K562 (cell line): ENCODE measurements around the gene ACACB. TPM values are rescaled to one million over a fixed set of nuclear protein-coding genes. Genes with fewer than 3 reads are reported as not detected.

ENCODE experiments used
- ATAC-seq: fragments of 200-7000 bp; cut with Tn5 transposase; 3 replicates; pipeline ENCODE4 v1.9.1; 2020; ENCODE audit warnings: moderate library complexity
- BruUV-seq: library from RNA; stranded (reverse); fragments of 400-500 nt; replicated peaks from 2 replicates; lab custom pipeline; 2021; lab: Mats Ljungman, UMichigan
- CTCF ChIA-PET: fragments of 300-600 bp; formaldehyde crosslinking; extraction: SDS; loops from one replicate; lab custom pipeline; 2021; ENCODE audit warnings: low intra/inter-chr PET ratio; lab: Yijun Ruan, JAX
- POLR2A ChIA-PET: fragments of 300-600, 350-650 bp; sonication (Branson Sonifier 250); formaldehyde crosslinking; extraction: SDS; loops from one replicate; lab custom pipeline; 2021; ENCODE audit warnings: antibody characterized with exemption, inconsistent platforms; lab: Yijun Ruan, JAX
- DNase-seq, 4 experiments: peaks; one replicate each; pipeline versions ENCODE4 v3.0.0 to v3.0.0-alpha.2; 2011 to 2018; ENCODE audit warnings: low spot score in 3 of 4, mixed read lengths in 3 of 4; ENCODE audit errors: extremely low read depth in 1 of 4
- FAIRE-seq: peaks from 2 replicates; lab custom pipeline; 2011; peaks lifted over from hg19 to GRCh38; lab: Jason Lieb, UNC
- H2AFZ ChIP-seq: 2 replicates; pipeline ENCODE4 v1.6.0; 2011; ENCODE audit warnings: low read depth, low read length, control low read depth, inconsistent platforms
- H3K27ac ChIP-seq: fragments of 200-600 bp; 3 replicates; pipeline ENCODE4 v1.8.0; 2011; ENCODE audit warnings: low read depth, mild to moderate bottlenecking, control low read depth, inconsistent platforms, low read length, moderate library complexity, mixed read lengths; ENCODE audit errors: extremely low read depth
- H3K27me3 ChIP-seq, 2 experiments: fragments of 300-600 bp in 1 of 2; 2 replicates in 1 of 2; 3 replicates in 1 of 2; pipeline versions ENCODE4 v1.6.0 to v1.8.0; 2011; ENCODE audit warnings: inconsistent platforms in 2 of 2, low read length in 2 of 2, mild to moderate bottlenecking in 1 of 2, mixed read lengths in 1 of 2, moderate library complexity in 1 of 2; ENCODE audit not compliant: control insufficient read depth in 2 of 2, insufficient read depth in 2 of 2
- H3K36me3 ChIP-seq: fragments of 300-600 bp; 3 replicates; pipeline ENCODE4 v1.8.0; 2011; ENCODE audit warnings: mild to moderate bottlenecking, low read length, inconsistent platforms; ENCODE audit not compliant: control insufficient read depth, insufficient read depth
- H3K4me1 ChIP-seq, 2 experiments: fragments of 200-600 bp in 1 of 2; replicated peaks in 1 of 2; 2 replicates in 1 of 2; 3 replicates in 1 of 2; pipeline versions ENCODE4 v1.5.1 to v1.8.0; 2011; ENCODE audit warnings: inconsistent platforms in 2 of 2, low read length in 2 of 2, mild to moderate bottlenecking in 1 of 2, mixed read lengths in 1 of 2, moderate library complexity in 1 of 2; ENCODE audit not compliant: control insufficient read depth in 2 of 2, insufficient read depth in 2 of 2
- H3K4me2 ChIP-seq: 2 replicates; pipeline ENCODE4 v1.6.1; 2011; ENCODE audit warnings: low read length, control low read depth, inconsistent platforms, mixed read lengths; ENCODE audit not compliant: insufficient read depth
- H3K4me3 ChIP-seq: fragments of 200-600 bp; sonication (generic), shearing (Covaris generic); 2 replicates; pipeline ENCODE4 v1.5.1; 2016; ENCODE audit warnings: control low read depth, inconsistent platforms
- H3K79me2 ChIP-seq: fragments of 200-600 bp; 3 replicates; pipeline ENCODE4 v1.8.0; 2011; ENCODE audit warnings: low read length, inconsistent platforms; ENCODE audit not compliant: control insufficient read depth, insufficient read depth
- H3K9ac ChIP-seq, 2 experiments: 2 replicates each; pipeline versions ENCODE4 v1.6.0 to v1.6.1; 2011; ENCODE audit warnings: low read depth in 2 of 2, low read length in 2 of 2, control low read depth in 1 of 2, inconsistent platforms in 1 of 2, mild to moderate bottlenecking in 1 of 2, mixed read lengths in 1 of 2; ENCODE audit not compliant: insufficient read depth in 1 of 2
- H3K9me1 ChIP-seq: one replicate; pipeline ENCODE4 v1.6.0; 2011; ENCODE audit warnings: inconsistent platforms, mild to moderate bottlenecking, low read length, moderate library complexity; ENCODE audit not compliant: control insufficient read depth, insufficient read depth
- H3K9me3 ChIP-seq: replicated peaks from 2 replicates; pipeline ENCODE4 v1.5.1; 2011; ENCODE audit warnings: low read depth, low read length, inconsistent platforms; ENCODE audit not compliant: control insufficient read depth, insufficient read depth
- H4K20me1 ChIP-seq: replicated peaks from 2 replicates; pipeline ENCODE4 v1.6.1; 2011; ENCODE audit warnings: low read length, inconsistent platforms, mixed read lengths; ENCODE audit not compliant: control insufficient read depth, insufficient read depth
- HLTF ChIP-seq: fragments of 450-650 bp; IDR thresholded peaks from 2 replicates; pipeline ENCODE4 v1.6.1; 2016
- PCBP1 ChIP-seq: fragments of 200-400 bp; formaldehyde crosslinking; IDR thresholded peaks from 2 replicates; pipeline ENCODE4 v1.6.1; 2018; ENCODE audit warnings: mild to moderate bottlenecking, low read depth, low read length; ENCODE audit not compliant: poor library complexity, severe bottlenecking
- WGBS: fragments of 100-300 bp; shearing (Covaris generic); methylation state at CpG from one replicate; pipeline ENCODE4 v1.1.6; 2016; ENCODE audit warnings: low coverage, mixed read lengths; ENCODE audit not compliant: insufficient coverage; ENCODE audit errors: missing lambda C conversion rate; 5-methylcytosine and 5-hydroxymethylcytosine counted together
- in situ Hi-C: fragments of 300-500 bp; cut with MboI; formaldehyde crosslinking; loops from 4 replicates; pipeline ENCODE4 v1.15.0; 2018; ENCODE audit warnings: inconsistent platforms, mixed read lengths
- intact Hi-C: fragments of 100-400 bp; cut with micrococcal nuclease; formaldehyde crosslinking; loops from 2 replicates; pipeline ENCODE4 v1.14.2; 2022
- polyA plus RNA-seq, 8 experiments: library from polyadenylated mRNA; depleted of rRNA in 4 of 8; stranded (reverse) in 5 of 8; unstranded in 3 of 8; fragments of >200 nt; fragmentation: Nextera tagmentation in 2 of 8; fragmentation: Illumina TruSeq in 1 of 8; extraction: Ambion mirVana in 2 of 8; extraction: Trizol in 1 of 8; gene quantifications; 2 replicates each; pipeline versions ENCODE4 v1.2.1 to v1.2.3, GENCODE V29; 2011 to 2014; ENCODE audit warnings: inconsistent platforms in 1 of 8, missing spikeins in 1 of 8
- total RNA-seq, 7 experiments: library from RNA; depleted of rRNA in 6 of 7; stranded (reverse); fragments of >200 nt in 6 of 7; fragmentation: Illumina TruSeq in 2 of 7; extraction: Trizol in 2 of 7; gene quantifications; 2 replicates each; pipeline versions ENCODE4 v1.2.1 to v1.2.3, GENCODE V29; 2011 to 2021; ENCODE audit warnings: low replicate concordance in 1 of 7
- TF ChIP-seq, protein P1 (sequence below): fragments of 250-450 bp; sonication (Bioruptor Pico); IDR thresholded peaks from 2 replicates; pipeline ENCODE4 v1.8.0; 2021; ENCODE audit warnings: mild to moderate bottlenecking, moderate library complexity
- TF ChIP-seq, protein P2 (sequence below): fragments of 450-650 bp; IDR thresholded peaks from 2 replicates; pipeline ENCODE4 v1.7.0; 2016; ENCODE audit warnings: borderline replicate concordance

Gene ACACB
- total and polyA plus RNA-seq, 9 of the 15 experiments (the other 6 are each of a cell fraction or from before 2014, with no cell fraction given): 0.10 to 2.5 (median 0.83) TPM

DNA sequence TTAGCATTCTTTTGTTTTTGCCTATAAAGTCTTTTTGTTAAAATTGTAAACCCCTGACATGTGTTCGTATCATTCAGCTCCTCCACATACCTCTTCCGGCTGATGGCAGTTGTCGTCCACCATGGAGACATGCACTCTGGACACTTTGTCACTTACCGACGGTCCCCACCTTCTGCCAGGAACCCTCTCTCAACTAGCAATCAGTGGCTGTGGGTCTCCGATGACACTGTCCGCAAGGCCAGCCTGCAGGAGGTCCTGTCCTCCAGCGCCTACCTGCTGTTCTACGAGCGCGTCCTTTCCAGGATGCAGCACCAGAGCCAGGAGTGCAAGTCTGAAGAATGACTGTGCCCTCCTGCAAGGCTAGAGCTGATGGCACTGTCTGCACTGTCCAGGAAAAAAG lies 30.8 kb upstream of the ACACB start:
- Histone ChIP-seq H3K4me2 (no peak overlapping the region), H4K20me1 (no peaks in the 10 kb centered on the region), H3K9ac (peak overlapping the region in 1 of 2 experiments; percentile 61; a peak in 1 of 4 replicates), H3K79me2 (peaks cover 3% of the 10 kb centered on the region; the same call in 1 of the 3 replicates), H3K36me3 (peaks cover 61% of the 10 kb centered on the region; the same call in 2 of the 3 replicates), H3K27me3 (no peaks in the 10 kb centered on the region), H3K9me3 (no peaks in the 10 kb centered on the region; the same call in 1 of the 2 replicates), H3K4me1 (no peaks in the 10 kb centered on the region; a peak in 1 of 5 replicates), H3K27ac (no peak overlapping the region), H2AFZ (no peak overlapping the region), H3K9me1 (no peaks in the 10 kb centered on the region), H3K4me3 (no peak overlapping the region)
- TF ChIP-seq PCBP1: no peak
- TF ChIP-seq, protein P1, sequence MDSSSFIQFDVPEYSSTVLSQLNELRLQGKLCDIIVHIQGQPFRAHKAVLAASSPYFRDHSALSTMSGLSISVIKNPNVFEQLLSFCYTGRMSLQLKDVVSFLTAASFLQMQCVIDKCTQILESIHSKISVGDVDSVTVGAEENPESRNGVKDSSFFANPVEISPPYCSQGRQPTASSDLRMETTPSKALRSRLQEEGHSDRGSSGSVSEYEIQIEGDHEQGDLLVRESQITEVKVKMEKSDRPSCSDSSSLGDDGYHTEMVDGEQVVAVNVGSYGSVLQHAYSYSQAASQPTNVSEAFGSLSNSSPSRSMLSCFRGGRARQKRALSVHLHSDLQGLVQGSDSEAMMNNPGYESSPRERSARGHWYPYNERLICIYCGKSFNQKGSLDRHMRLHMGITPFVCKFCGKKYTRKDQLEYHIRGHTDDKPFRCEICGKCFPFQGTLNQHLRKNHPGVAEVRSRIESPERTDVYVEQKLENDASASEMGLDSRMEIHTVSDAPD (CRISPR knock-in tag): no peak
- no peak for TF ChIP-seq HLTF
- TF ChIP-seq, protein P2, sequence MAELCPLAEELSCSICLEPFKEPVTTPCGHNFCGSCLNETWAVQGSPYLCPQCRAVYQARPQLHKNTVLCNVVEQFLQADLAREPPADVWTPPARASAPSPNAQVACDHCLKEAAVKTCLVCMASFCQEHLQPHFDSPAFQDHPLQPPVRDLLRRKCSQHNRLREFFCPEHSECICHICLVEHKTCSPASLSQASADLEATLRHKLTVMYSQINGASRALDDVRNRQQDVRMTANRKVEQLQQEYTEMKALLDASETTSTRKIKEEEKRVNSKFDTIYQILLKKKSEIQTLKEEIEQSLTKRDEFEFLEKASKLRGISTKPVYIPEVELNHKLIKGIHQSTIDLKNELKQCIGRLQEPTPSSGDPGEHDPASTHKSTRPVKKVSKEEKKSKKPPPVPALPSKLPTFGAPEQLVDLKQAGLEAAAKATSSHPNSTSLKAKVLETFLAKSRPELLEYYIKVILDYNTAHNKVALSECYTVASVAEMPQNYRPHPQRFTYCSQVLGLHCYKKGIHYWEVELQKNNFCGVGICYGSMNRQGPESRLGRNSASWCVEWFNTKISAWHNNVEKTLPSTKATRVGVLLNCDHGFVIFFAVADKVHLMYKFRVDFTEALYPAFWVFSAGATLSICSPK: no peak
- DNase-seq (no peak), FAIRE-seq (no peak), ATAC-seq (no peak)
- POLR2A ChIA-PET: interaction anchor here (0.6 to 1.4 kb wide), 3 partner anchors 24 to 444 kb away, joined by 3 to 5 read pairs (median 4); no protein-coding TSS in a partner anchor
- BruUV-seq: no TSS peak
- WGBS: 93% methylated on average over 11 of the region's 11 CpGs
- in situ Hi-C loops (no loop called here), intact Hi-C loops (no loop called here)
- CTCF ChIA-PET: no interaction called here
